Rectal smooth muscle tissue (tissue), 1 donor: ENCODE measurements around the gene VCAN.

Source experiments
- H3K27ac ChIP-seq: one replicate; pipeline ENCODE4 v1.7.0; 2013; ENCODE audit warnings: low read depth, low read length, inconsistent platforms
- H3K27me3 ChIP-seq: one replicate; pipeline ENCODE4 v1.7.0; 2013; ENCODE audit warnings: low read length; ENCODE audit not compliant: control insufficient read depth, insufficient read depth
- H3K36me3 ChIP-seq: one replicate; pipeline ENCODE4 v1.7.0; 2013; ENCODE audit warnings: low read length; ENCODE audit not compliant: control insufficient read depth, insufficient read depth
- H3K4me1 ChIP-seq: one replicate; pipeline ENCODE4 v1.7.0; 2013; ENCODE audit warnings: low read length; ENCODE audit not compliant: control insufficient read depth, insufficient read depth
- H3K4me3 ChIP-seq: one replicate; pipeline ENCODE4 v1.7.0; 2013; ENCODE audit warnings: low read length
- H3K9ac ChIP-seq: one replicate; pipeline ENCODE4 v1.7.0; 2013; ENCODE audit warnings: low read length

Gene VCAN

DNA sequence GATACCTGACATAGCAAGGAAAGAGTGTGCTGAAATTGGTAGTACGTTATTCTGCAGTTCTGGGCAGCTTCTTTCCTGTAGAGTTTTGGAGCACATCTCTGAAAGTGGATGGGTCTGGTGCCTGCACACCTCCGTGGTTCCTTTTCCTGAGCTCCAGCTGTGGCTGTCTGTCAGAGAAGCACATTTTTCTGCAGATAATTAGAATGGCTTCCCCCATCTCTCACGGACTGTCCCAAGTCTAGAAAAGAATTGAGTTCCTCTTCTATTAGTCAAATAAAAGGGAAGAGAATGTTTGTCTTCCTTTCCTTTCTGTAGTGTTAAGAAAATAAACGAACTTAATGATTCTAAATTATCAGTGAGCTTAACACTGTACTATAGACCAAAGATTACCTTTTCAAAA is 55.7 kb downstream of the VCAN start:
- Histone ChIP-seq H3K9ac (no peak overlapping the region), H3K27ac (no peak overlapping the region), H3K27me3 (no peaks in the 10 kb centered on the region), H3K4me1 (no peaks in the 10 kb centered on the region), H3K36me3 (no peaks in the 10 kb centered on the region), H3K4me3 (no peak overlapping the region)

DNA sequence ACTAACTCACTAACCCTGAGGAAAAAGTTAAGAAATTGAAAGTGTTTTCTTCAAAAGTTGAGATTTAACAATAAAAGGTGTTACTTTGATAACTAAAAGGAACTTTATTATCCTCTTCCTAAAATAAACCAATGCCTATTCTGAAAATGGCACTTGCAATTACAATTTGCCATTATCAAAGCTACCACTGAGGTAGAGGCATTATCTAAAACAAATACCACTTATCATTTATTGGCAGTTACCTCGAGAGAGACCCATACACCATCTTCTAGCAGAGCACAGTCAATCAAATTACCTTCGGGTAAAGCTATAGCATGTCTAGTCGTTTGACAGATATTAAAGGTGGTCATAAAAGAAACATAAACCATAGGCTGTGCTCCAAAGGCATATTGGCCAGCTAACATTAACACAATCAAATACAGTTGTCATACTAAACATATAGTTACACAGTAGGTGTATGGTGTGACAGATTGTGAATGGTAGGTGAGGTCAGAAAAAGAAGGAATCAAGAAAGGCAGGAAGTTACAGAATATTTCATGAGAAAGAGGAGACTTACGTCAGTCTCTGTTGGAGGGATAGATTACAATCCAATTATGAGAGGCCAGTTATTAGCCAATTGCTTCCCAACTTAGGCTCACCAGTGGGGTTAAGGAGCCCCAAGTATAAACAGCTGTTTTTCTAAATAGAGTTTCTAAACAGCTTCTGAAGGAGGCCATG is 56.3 kb downstream of the VCAN start:
- Histone ChIP-seq H3K4me1 (no peaks in the 10 kb centered on the region), H3K36me3 (no peaks in the 10 kb centered on the region), H3K4me3 (no peak overlapping the region), H3K27ac (no peak overlapping the region), H3K27me3 (no peaks in the 10 kb centered on the region), H3K9ac (no peak overlapping the region)

DNA sequence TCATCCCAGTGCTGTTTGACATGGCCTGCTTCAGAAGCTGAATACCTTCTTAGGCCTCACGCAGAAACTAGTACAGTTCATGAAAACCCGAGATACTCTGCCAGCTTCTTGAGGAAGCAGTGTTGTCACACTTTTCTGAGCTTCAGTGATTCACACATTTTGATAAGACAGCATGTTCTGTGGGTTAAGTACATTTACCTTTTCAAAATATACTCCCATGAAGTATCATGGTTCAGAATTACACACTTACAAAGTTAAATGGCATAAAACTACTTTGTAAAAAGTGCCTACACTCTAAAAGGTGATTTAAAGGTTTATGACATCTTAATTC is 56.9 kb downstream of the VCAN start:
- H3K4me1 ChIP-seq: no peaks in the 10 kb centered on the region
- H3K4me3 ChIP-seq: no peak overlapping the region
- H3K9ac ChIP-seq: no peak overlapping the region
- H3K27ac ChIP-seq: no peak overlapping the region
- no peaks in the 10 kb centered on the region for H3K27me3 ChIP-seq
- no peaks in the 10 kb centered on the region for H3K36me3 ChIP-seq

DNA sequence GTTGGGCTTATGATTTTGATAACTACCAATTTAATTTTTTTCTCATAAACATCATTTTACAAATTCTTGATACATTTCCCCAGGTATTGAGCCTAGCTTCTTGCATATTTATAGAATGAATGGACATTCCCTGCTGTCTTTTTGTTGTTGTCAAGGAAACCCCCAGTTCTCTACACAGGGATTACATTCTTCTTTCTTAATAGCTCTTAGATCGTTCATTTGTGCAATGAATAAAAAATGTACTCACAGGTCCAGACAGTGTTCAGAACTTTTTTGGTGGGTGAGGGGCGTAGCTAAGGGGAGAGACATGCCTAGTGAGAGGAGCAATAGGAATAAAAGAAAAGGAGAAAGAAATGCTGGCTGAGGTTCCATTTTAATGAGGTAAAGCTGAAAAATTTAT is 58.6 kb downstream of the VCAN start:
- Histone ChIP-seq H3K27me3 (no peaks in the 10 kb centered on the region), H3K4me1 (no peaks in the 10 kb centered on the region), H3K27ac (no peak overlapping the region), H3K9ac (no peak overlapping the region), H3K4me3 (no peak overlapping the region), H3K36me3 (no peaks in the 10 kb centered on the region)

DNA sequence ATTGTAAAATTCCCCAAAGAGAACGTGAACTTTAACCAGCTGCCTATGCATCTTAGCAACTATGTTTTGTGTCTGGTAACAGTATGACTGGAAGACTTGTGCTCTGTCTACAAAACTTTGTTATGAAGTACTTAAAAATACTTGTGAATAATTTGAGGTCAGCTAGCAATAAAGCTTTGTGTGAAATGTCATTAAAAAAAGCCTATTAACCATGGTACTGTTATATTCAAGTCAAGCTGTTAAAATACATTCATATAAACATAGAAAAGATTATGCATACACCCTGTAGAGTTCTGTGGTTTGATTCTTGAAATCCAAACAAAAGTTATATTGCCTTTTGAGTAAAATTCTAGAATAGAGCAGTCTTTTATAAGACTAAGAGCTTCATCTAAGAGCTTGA is 60.1 kb downstream of the VCAN start:
- H3K36me3 ChIP-seq: no peaks in the 10 kb centered on the region
- H3K27ac ChIP-seq: no peak overlapping the region
- no peaks in the 10 kb centered on the region for H3K4me1 ChIP-seq
- H3K4me3 ChIP-seq: no peak overlapping the region
- H3K27me3 ChIP-seq: no peaks in the 10 kb centered on the region
- H3K9ac ChIP-seq: no peak overlapping the region

DNA sequence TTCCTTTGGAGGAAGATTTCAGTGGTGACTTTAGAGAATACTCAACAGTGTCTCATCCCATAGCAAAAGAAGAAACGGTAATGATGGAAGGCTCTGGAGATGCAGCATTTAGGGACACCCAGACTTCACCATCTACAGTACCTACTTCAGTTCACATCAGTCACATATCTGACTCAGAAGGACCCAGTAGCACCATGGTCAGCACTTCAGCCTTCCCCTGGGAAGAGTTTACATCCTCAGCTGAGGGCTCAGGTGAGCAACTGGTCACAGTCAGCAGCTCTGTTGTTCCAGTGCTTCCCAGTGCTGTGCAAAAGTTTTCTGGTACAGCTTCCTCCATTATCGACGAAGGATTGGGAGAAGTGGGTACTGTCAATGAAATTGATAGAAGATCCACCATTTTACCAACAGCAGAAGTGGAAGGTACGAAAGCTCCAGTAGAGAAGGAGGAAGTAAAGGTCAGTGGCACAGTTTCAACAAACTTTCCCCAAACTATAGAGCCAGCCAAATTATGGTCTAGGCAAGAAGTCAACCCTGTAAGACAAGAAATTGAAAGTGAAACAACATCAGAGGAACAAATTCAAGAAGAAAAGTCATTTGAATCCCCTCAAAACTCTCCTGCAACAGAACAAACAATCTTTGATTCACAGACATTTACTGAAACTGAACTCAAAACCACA is 67.4 kb downstream of the VCAN start:
- H3K27ac ChIP-seq: no peak overlapping the region

DNA sequence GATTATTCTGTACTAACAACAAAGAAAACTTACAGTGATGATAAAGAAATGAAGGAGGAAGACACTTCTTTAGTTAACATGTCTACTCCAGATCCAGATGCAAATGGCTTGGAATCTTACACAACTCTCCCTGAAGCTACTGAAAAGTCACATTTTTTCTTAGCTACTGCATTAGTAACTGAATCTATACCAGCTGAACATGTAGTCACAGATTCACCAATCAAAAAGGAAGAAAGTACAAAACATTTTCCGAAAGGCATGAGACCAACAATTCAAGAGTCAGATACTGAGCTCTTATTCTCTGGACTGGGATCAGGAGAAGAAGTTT is 67.9 kb downstream of the VCAN start:
- no peak overlapping the region for H3K27ac ChIP-seq

More for the DNA sequence above, 67.4 kb downstream of the VCAN start:
- Histone ChIP-seq H3K4me3 (no peak overlapping the region), H3K27me3 (no peaks in the 10 kb centered on the region), H3K4me1 (no peaks in the 10 kb centered on the region), H3K9ac (no peak overlapping the region), H3K36me3 (no peaks in the 10 kb centered on the region)

DNA sequence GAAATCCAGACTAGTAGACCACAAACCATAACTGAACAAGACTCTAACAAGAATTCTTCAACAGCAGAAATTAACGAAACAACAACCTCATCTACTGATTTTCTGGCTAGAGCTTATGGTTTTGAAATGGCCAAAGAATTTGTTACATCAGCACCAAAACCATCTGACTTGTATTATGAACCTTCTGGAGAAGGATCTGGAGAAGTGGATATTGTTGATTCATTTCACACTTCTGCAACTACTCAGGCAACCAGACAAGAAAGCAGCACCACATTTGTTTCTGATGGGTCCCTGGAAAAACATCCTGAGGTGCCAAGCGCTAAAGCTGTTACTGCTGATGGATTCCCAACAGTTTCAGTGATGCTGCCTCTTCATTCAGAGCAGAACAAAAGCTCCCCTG is 68.6 kb downstream of the VCAN start:
- H3K4me1 ChIP-seq: no peaks in the 10 kb centered on the region
- H3K27me3 ChIP-seq: no peaks in the 10 kb centered on the region
- no peak overlapping the region for H3K4me3 ChIP-seq
- no peak overlapping the region for H3K9ac ChIP-seq
- H3K36me3 ChIP-seq: no peaks in the 10 kb centered on the region
- H3K27ac ChIP-seq: no peak overlapping the region

More for the DNA sequence above, 67.9 kb downstream of the VCAN start:
- H3K27me3 ChIP-seq: no peaks in the 10 kb centered on the region
- no peaks in the 10 kb centered on the region for H3K4me1 ChIP-seq
- no peak overlapping the region for H3K4me3 ChIP-seq
- H3K9ac ChIP-seq: no peak overlapping the region
- no peaks in the 10 kb centered on the region for H3K36me3 ChIP-seq

DNA sequence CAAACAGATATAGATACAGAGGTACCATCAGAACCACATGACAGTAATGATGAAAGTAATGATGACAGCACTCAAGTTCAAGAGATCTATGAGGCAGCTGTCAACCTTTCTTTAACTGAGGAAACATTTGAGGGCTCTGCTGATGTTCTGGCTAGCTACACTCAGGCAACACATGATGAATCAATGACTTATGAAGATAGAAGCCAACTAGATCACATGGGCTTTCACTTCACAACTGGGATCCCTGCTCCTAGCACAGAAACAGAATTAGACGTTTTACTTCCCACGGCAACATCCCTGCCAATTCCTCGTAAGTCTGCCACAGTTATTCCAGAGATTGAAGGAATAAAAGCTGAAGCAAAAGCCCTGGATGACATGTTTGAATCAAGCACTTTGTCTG is 69.2 kb downstream of the VCAN start:
- Histone ChIP-seq H3K27me3 (no peaks in the 10 kb centered on the region), H3K27ac (no peak overlapping the region), H3K4me1 (no peaks in the 10 kb centered on the region), H3K4me3 (no peak overlapping the region), H3K36me3 (no peaks in the 10 kb centered on the region), H3K9ac (no peak overlapping the region)

DNA sequence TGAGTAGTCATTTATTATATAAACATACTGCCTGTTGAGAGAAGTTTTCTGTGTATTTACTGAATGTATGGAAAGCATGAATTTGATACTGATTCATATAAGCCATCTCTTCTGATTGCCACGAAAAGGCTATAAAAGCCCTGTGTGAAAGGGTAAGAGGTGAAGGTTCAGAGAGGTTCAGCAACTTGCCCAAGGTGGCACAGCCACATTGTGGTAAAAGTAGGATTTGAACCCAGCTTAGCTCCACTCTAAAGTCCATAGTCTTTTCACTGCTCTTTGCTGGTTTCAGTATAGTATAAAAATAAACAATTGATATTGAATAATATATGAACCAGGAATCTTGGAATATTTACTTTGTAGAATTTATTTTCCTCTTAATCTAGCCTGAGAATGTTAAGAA is 71.3 kb downstream of the VCAN start:
- Histone ChIP-seq H3K36me3 (no peaks in the 10 kb centered on the region), H3K27me3 (no peaks in the 10 kb centered on the region), H3K9ac (no peak overlapping the region), H3K27ac (no peak overlapping the region), H3K4me1 (no peaks in the 10 kb centered on the region), H3K4me3 (no peak overlapping the region)

DNA sequence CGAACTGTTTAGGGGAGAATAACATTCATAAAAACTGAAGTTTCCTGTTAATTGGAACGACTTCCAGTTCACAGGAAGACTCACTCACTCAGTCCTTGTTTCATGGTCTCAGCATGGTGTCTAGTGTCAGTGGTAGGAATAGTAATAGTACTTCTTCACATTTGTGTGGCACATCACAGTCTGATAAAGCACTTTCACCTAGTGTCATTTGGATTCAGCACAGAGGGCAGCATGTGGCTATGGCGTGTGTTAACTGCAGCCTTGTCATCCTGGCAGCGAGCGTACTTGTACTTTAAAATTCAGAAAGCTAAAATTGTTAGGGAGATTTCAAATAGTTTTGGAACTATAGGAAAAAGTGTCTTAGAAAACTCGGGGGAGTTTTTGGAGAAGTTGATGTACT is 72.4 kb downstream of the VCAN start:
- H3K4me3 ChIP-seq: no peak overlapping the region
- H3K27me3 ChIP-seq: no peaks in the 10 kb centered on the region
- no peak overlapping the region for H3K27ac ChIP-seq
- H3K9ac ChIP-seq: no peak overlapping the region
- H3K4me1 ChIP-seq: no peaks in the 10 kb centered on the region
- no peaks in the 10 kb centered on the region for H3K36me3 ChIP-seq

DNA sequence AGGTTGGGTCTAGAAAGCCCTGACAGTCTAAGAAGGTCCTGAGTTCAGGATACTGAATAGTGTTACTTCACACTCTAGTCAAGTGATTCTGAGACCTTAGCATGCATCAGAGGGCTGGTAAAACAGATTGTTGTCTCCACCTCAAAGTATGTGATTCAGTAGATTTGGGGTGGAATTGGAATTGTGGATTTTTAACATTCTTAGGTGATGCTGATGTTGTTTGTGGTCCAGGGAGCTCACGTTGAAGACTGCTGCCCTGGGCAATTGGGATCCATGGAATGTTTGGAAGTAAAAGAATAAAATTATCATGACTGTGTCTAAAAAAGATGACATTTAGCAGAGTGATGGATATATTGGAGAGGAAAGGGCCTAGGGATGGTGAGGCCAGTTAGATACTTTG is 75.6 kb downstream of the VCAN start:
- no peaks in the 10 kb centered on the region for H3K36me3 ChIP-seq
- no peak overlapping the region for H3K9ac ChIP-seq
- no peaks in the 10 kb centered on the region for H3K4me1 ChIP-seq
- H3K27ac ChIP-seq: no peak overlapping the region
- H3K4me3 ChIP-seq: no peak overlapping the region
- no peaks in the 10 kb centered on the region for H3K27me3 ChIP-seq

DNA sequence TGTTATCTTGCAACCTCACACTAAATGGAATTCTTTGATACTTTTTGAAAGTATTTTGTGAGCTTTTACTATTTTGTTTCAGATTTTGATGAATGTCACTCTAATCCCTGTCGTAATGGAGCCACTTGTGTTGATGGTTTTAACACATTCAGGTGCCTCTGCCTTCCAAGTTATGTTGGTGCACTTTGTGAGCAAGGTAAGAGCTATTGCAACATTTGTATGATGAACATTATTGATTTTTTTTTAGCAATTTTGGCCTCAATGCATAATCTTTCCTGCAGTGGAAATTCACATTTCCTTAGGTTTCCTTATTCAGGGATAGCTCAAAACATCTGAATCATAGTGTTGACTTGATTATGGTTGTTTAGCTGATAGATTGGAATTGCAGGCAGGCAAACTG is 76.3 kb downstream of the VCAN start:
- Histone ChIP-seq H3K27me3 (no peaks in the 10 kb centered on the region), H3K27ac (no peak overlapping the region)

More for the DNA sequence above, 76.3 kb downstream of the VCAN start:
- Histone ChIP-seq H3K9ac (no peak overlapping the region), H3K36me3 (no peaks in the 10 kb centered on the region), H3K4me3 (no peak overlapping the region), H3K4me1 (no peaks in the 10 kb centered on the region)
